Activated CD4-positive, alpha-beta T cell treated with anti-CD3 and anti-CD28 coated beads for 36 hours (primary cell): ENCODE measurements around the gene PIGP. TPM values are rescaled to one million over a fixed set of nuclear protein-coding genes. Genes with fewer than 3 reads are reported as not detected.
"Not testable (repeated sequence)": the region's sequence is repeated elsewhere in the genome, so short reads cannot be mapped to it uniquely, and the experiment has no call there.

Source experiments
- ATAC-seq: fragments of 200-7000 bp; cut with Tn5 transposase; one replicate; pipeline ENCODE4 v1.10.0; 2021; ENCODE audit warnings: mild to moderate bottlenecking, moderate library complexity
- CTCF ChIA-PET: fragments of 350-600 bp; sonication (Branson Sonifier 250); formaldehyde crosslinking; loops from one replicate; lab custom pipeline; 2021; ENCODE audit warnings: antibody characterized with exemption; lab: Charles Lee
- POLR2A ChIA-PET: fragments of 350-600 bp; sonication (Branson Sonifier 250); formaldehyde crosslinking; loops from one replicate; lab custom pipeline; 2021; ENCODE audit warnings: antibody characterized with exemption, inconsistent platforms; lab: Charles Lee
- DNase-seq: peaks from one replicate; pipeline ENCODE4 v3.0.0-alpha.2; 2020
- H3K27ac Mint-ChIP-seq: one replicate; pipeline ENCODE4 v1.8.0; 2021; ENCODE audit warnings: mixed read lengths
- H3K27me3 Mint-ChIP-seq: one replicate; pipeline ENCODE4 v1.8.0; 2021; ENCODE audit warnings: mixed read lengths
- H3K36me3 Mint-ChIP-seq: one replicate; pipeline ENCODE4 v1.8.0; 2021; ENCODE audit warnings: low read depth, mixed read lengths
- H3K4me1 Mint-ChIP-seq: one replicate; pipeline ENCODE4 v1.8.0; 2021; ENCODE audit warnings: mixed read lengths
- H3K4me3 Mint-ChIP-seq: one replicate; pipeline ENCODE4 v1.8.0; 2021; ENCODE audit warnings: mild to moderate bottlenecking, moderate library complexity, mixed read lengths
- H3K9me3 Mint-ChIP-seq: one replicate; pipeline ENCODE4 v1.8.0; 2021; ENCODE audit warnings: low read depth, mixed read lengths
- intact Hi-C, 2 experiments: fragments of 100-400 bp; cut with DNase I in 1 of 2; cut with micrococcal nuclease in 1 of 2; formaldehyde crosslinking; loops; one replicate each; pipeline versions ENCODE4 v1.14.2 to v1.15.1; 2022 to 2024; cut with DNase I, micrococcal nuclease
- total RNA-seq, 2 experiments: library from RNA; stranded (reverse); gene quantifications; one replicate each; pipeline ENCODE4 v1.2.3, GENCODE V29; 2021

PIGP gene
- total RNA-seq, 2 experiments from 2014 or later, result 32.8 to 41.0 TPM

GRCh38 chr21:37041706-37042271 lies 31.1 kb downstream of the PIGP start:
- no peaks in the 10 kb centered on the region for H3K36me3 Mint-ChIP-seq
- ChIA-PET POLR2A (no interaction called here), CTCF (interaction anchor here (0.8 kb wide), 1 partner anchor 639 kb away, joined by 3 read pairs; no protein-coding TSS in a partner anchor)
- no peak overlapping the region for H3K27ac Mint-ChIP-seq
- H3K4me1 Mint-ChIP-seq, result peaks cover 10% of the 10 kb centered on the region
- ATAC-seq, result no peak
- no peaks in the 10 kb centered on the region for H3K27me3 Mint-ChIP-seq
- intact Hi-C loops, result no loop called here
- DNase-seq, result no peak
- H3K4me3 Mint-ChIP-seq, result no peak overlapping the region
- H3K9me3 Mint-ChIP-seq, result no peaks in the 10 kb centered on the region

DNA sequence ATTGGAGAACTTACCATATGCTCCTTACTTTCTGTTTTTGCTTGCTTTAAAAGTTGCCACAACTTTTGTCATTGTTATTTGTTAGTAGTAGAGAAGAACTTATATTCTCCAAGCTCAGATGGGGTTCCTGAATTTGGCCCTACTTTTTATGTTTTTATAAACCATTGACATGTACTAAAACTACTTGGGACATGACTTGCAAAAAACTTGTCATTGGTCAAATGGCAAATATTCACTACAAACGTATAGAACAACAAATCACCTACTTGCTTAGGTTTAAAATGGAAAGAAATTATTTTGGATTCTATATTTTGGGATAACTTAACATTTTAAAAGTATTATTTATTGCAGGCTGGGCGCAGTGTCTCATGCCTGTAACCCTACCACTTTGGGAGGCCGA lies 32.7 kb downstream of the PIGP start:
- Mint-ChIP-seq H3K27me3 (no peaks in the 10 kb centered on the region), H3K4me3 (no peak overlapping the region), H3K4me1 (peaks cover 6% of the 10 kb centered on the region), H3K36me3 (no peaks in the 10 kb centered on the region), H3K27ac (no peak overlapping the region), H3K9me3 (no peaks in the 10 kb centered on the region)
- intact Hi-C loops, result no loop called here
- ChIA-PET POLR2A (no interaction called here), CTCF (interaction anchor here (0.6 kb wide), 1 partner anchor 101 kb away, joined by 3 read pairs; no protein-coding TSS in a partner anchor)
- ATAC-seq (no peak), DNase-seq (no peak)

DNA sequence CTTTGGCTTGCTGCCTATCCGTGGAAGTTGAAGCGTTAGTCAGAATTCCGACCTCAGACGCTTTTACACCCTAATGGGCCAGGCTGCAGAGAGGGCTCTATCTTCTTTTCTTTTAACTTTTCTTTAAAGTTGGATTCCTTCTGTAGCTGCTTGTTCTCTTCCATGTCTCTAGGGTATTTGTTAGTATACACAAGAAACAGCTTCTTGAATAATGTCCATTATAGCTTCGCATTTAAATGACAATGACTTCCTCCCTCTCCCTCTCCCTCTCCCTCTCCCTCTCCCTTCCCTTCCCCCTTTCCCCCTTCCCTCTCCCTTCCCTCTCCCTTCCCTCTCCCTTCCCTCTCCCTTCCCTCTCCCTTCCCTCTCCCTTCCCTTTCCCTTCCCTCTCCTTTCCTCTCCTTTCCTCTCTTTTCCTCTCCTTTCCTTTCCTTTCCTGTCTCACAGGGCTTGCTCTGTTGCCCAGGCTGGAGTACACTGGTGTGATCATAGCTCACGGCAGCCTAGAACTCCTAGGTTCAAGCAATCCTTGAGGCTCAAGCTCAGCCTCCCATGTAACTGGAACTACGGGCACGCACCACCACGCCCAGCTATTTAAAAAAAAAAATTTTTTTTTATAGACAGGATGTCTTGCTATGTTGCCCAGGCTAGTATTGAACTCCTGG lies 33.3 kb downstream of the PIGP start:
- no peak overlapping the region for H3K27ac Mint-ChIP-seq
- ATAC-seq, result no peak
- ChIA-PET POLR2A (no interaction called here), CTCF (interaction anchor here (0.6 to 0.7 kb wide), 2 partner anchors 48 to 100 kb away, joined by 3 read pairs; no protein-coding TSS in a partner anchor)
- H3K4me1 Mint-ChIP-seq, result no peaks in the 10 kb centered on the region
- DNase-seq, result no peak
- no peaks in the 10 kb centered on the region for H3K36me3 Mint-ChIP-seq
- H3K27me3 Mint-ChIP-seq, result peaks cover 1% of the 10 kb centered on the region
- H3K4me3 Mint-ChIP-seq, result no peak overlapping the region
- H3K9me3 Mint-ChIP-seq, result no peaks in the 10 kb centered on the region
- intact Hi-C loops, result no loop called here

DNA sequence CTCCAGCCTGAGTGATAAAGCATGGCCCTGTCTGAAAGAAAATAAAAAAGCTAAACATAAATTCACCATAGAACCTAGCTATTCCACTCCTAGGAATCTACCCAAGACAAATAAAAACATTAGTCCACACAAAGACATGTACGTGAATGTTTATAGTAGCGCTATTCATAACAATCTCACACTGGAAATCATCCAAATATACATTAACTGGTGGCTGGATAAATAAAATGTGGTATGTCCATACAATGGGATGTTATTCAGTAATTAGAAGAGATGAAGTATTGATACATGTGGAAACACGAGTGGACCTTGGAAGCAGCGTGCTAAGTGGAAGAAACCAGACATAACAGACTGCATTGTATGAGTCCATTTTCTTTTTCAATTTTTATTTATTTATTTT lies 36.7 kb downstream of the PIGP start:
- Mint-ChIP-seq H3K27ac (no peak overlapping the region), H3K36me3 (no peaks in the 10 kb centered on the region), H3K9me3 (no peaks in the 10 kb centered on the region), H3K4me3 (no peak overlapping the region), H3K4me1 (no peaks in the 10 kb centered on the region), H3K27me3 (peaks cover 6% of the 10 kb centered on the region)
- CTCF ChIA-PET, result no interaction called here
- POLR2A ChIA-PET, result no interaction called here
- intact Hi-C loops, result no loop called here
- ATAC-seq (no peak), DNase-seq (no peak)

- intact Hi-C loops, ATAC-seq, POLR2A ChIA-PET, H3K27ac Mint-ChIP-seq, H3K9me3 Mint-ChIP-seq, H3K4me3 Mint-ChIP-seq, H3K4me1 Mint-ChIP-seq, H3K27me3 Mint-ChIP-seq, H3K36me3 Mint-ChIP-seq, DNase-seq, CTCF ChIA-PET: not testable (repeated sequence)
Measured at GRCh38 chr21:37034394-37034793, 38.5 kb downstream of the PIGP start.

- Mint-ChIP-seq H3K4me1 (no peaks in the 10 kb centered on the region), H3K4me3 (no peak overlapping the region), H3K27ac (no peak overlapping the region), H3K9me3 (no peaks in the 10 kb centered on the region), H3K36me3 (no peaks in the 10 kb centered on the region), H3K27me3 (peaks cover 6% of the 10 kb centered on the region)
- intact Hi-C loops, result no loop called here
- ATAC-seq (peak; percentile 61), DNase-seq (no peak)
- ChIA-PET CTCF (no interaction called here), POLR2A (no interaction called here)
Measured at GRCh38 chr21:37032877-37033471, 39.9 kb downstream of the PIGP start.

- intact Hi-C loops, result no loop called here
- H3K27ac Mint-ChIP-seq, result no peak overlapping the region
Measured at GRCh38 chr21:37032293-37032692, 40.6 kb downstream of the PIGP start.

GRCh38 chr21:37030864-37031263 lies 42.0 kb downstream of the PIGP start:
- ChIA-PET CTCF (no interaction called here), POLR2A (no interaction called here)
- no peaks in the 10 kb centered on the region for H3K36me3 Mint-ChIP-seq
- no peaks in the 10 kb centered on the region for H3K9me3 Mint-ChIP-seq
- DNase-seq (no peak), ATAC-seq (no peak)
- peaks cover 6% of the 10 kb centered on the region for H3K27me3 Mint-ChIP-seq
- no peak overlapping the region for H3K4me3 Mint-ChIP-seq
- intact Hi-C loops, result no loop called here
- H3K27ac Mint-ChIP-seq, result no peak overlapping the region
- H3K4me1 Mint-ChIP-seq, result no peaks in the 10 kb centered on the region

More at GRCh38 chr21:37032293-37032692, 40.6 kb downstream of the PIGP start:
- ChIA-PET CTCF (no interaction called here), POLR2A (no interaction called here)
- H3K4me1 Mint-ChIP-seq, result no peaks in the 10 kb centered on the region
- no peak for ATAC-seq
- peaks cover 6% of the 10 kb centered on the region for H3K27me3 Mint-ChIP-seq
- H3K4me3 Mint-ChIP-seq, result no peak overlapping the region
- H3K9me3 Mint-ChIP-seq, result no peaks in the 10 kb centered on the region
- no peaks in the 10 kb centered on the region for H3K36me3 Mint-ChIP-seq
- DNase-seq, result no peak

DNA sequence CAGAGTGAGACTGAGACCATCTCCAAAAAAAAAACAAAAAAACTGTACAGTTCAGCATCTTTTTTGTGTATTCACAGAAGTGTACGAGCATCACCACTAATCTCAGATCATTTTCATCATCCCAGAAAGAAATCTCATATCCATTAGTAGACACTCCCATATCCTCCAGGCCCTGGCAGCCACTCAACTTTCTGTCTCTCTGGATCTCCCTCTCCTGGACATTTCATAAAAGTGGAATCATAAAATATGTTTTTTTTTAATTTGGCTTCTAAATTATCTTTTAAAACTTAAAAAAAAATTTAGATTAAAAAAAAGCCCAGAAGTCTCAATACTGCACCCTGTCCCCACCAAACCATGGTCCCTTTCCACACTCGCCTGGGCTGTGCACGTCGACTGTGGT lies 44.3 kb downstream of the PIGP start:
- Mint-ChIP-seq H3K4me3 (no peak overlapping the region), H3K36me3 (no peaks in the 10 kb centered on the region), H3K27ac (no peak overlapping the region), H3K27me3 (peaks cover 2% of the 10 kb centered on the region), H3K9me3 (no peaks in the 10 kb centered on the region), H3K4me1 (no peaks in the 10 kb centered on the region)
- ChIA-PET CTCF (no interaction called here), POLR2A (no interaction called here)
- intact Hi-C loops, result no loop called here
- ATAC-seq (no peak), DNase-seq (no peak)

DNA sequence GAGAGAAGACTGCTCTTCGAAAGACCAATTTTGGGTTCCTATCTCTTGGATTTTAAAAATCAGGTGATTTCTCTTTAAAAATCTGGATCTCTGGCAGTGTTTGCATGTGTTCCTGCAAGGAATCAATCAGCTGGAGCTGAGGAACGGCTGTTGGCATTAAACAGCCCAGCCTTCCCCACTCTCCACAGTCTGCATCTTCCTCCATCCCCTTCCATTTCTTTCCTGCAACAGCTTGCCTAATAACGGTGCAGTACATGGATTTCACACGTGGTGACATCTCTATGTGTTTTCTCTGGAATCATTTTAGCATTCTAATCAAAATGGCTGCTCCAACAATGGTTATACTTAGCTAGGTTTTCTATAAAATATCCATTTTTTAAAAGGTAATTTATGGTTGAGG lies 46.4 kb downstream of the PIGP start:
- intact Hi-C loops, result no loop called here
- no peak overlapping the region for H3K27ac Mint-ChIP-seq
- POLR2A ChIA-PET, result no interaction called here

GRCh38 chr21:37017951-37018679 lies 54.8 kb downstream of the PIGP start:
- ChIA-PET CTCF (no interaction called here), POLR2A (no interaction called here)
- DNase-seq, result no peak

More for the DNA sequence above, 46.4 kb downstream of the PIGP start:
- no peaks in the 10 kb centered on the region for H3K4me1 Mint-ChIP-seq
- CTCF ChIA-PET, result interaction anchor here (0.6 to 1.2 kb wide), 4 partner anchors 10 to 356 kb away, joined by 3 to 4 read pairs (median 3); no protein-coding TSS in a partner anchor
- no peaks in the 10 kb centered on the region for H3K9me3 Mint-ChIP-seq
- ATAC-seq (no peak), DNase-seq (no peak)
- H3K4me3 Mint-ChIP-seq, result no peak overlapping the region
- no peaks in the 10 kb centered on the region for H3K36me3 Mint-ChIP-seq
- H3K27me3 Mint-ChIP-seq, result no peaks in the 10 kb centered on the region

More at GRCh38 chr21:37017951-37018679, 54.8 kb downstream of the PIGP start:
- intact Hi-C loops, result no loop called here
- Mint-ChIP-seq H3K27me3 (peaks cover 5% of the 10 kb centered on the region), H3K9me3 (no peaks in the 10 kb centered on the region), H3K36me3 (no peaks in the 10 kb centered on the region), H3K27ac (no peak overlapping the region), H3K4me3 (no peak overlapping the region), H3K4me1 (no peaks in the 10 kb centered on the region)
- no peak for ATAC-seq
